ENCODE data around the gene NVL. TPM values are rescaled to one million over a fixed set of nuclear protein-coding genes. Genes with fewer than 3 reads are reported as not detected.
A peak's percentile ranks its signal among the peaks of the same experiment; 100 is the strongest.

NVL gene
- total RNA-seq, 1 donor from 2014 or later = 36.2 TPM

DNA sequence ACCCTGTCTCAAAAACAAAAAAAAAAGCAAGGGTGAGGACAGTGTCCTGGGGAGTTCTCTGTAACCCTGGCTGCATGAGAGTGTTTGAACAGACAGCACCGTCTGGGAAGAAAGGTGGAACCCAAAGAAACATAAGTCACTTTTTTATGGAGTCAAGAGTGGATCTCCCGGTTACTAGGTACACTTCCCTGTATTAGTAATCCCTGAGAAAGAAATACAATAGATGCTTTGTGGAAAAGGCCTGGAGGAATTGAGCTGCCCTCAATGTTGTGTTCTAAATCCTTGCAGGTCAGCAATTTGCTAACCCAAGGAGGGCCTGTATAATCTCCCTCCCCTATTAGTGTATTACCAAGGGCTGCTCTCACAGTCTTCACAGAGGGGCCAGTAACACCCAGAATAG lies 130.3 kb downstream of the NVL start:
- H3K4me2 ChIP-seq (ENCODE audit: low read length) = no peak overlapping the region
- peaks cover 24% of the 10 kb centered on the region for H3K4me1 Mint-ChIP-seq (ENCODE audit: low read depth, unreplicated experiment)
- DNase-seq (ENCODE audit: low read depth) (no peak), FAIRE-seq (no peak)
- H3K4me1 ChIP-seq (ENCODE audit: insufficient read depth, low read length) = peaks cover 18% of the 10 kb centered on the region
- no peak overlapping the region for H3K27ac Mint-ChIP-seq (ENCODE audit: unreplicated experiment)
- H3K4me3 Mint-ChIP-seq (ENCODE audit: unreplicated experiment) = no peak overlapping the region
- no peaks in the 10 kb centered on the region for H3K9me3 Mint-ChIP-seq (ENCODE audit: unreplicated experiment)
- TF ChIP-seq EZH2 (IDR thresholded peaks at IDR 0.05; ENCODE audit: insufficient read depth, low read length) = no peak
- TF ChIP-seq, protein P1, sequence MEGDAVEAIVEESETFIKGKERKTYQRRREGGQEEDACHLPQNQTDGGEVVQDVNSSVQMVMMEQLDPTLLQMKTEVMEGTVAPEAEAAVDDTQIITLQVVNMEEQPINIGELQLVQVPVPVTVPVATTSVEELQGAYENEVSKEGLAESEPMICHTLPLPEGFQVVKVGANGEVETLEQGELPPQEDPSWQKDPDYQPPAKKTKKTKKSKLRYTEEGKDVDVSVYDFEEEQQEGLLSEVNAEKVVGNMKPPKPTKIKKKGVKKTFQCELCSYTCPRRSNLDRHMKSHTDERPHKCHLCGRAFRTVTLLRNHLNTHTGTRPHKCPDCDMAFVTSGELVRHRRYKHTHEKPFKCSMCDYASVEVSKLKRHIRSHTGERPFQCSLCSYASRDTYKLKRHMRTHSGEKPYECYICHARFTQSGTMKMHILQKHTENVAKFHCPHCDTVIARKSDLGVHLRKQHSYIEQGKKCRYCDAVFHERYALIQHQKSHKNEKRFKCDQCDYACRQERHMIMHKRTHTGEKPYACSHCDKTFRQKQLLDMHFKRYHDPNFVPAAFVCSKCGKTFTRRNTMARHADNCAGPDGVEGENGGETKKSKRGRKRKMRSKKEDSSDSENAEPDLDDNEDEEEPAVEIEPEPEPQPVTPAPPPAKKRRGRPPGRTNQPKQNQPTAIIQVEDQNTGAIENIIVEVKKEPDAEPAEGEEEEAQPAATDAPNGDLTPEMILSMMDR (IDR thresholded peaks at IDR 0.05; ENCODE audit: insufficient read depth, low read depth, low read length) = no peak
- no peaks in the 10 kb centered on the region for H4K20me1 ChIP-seq (ENCODE audit: insufficient read depth, low read length)
- H3K9me3 ChIP-seq (ENCODE audit: insufficient read depth, low read depth, low read length) = no peaks in the 10 kb centered on the region
- no peaks in the 10 kb centered on the region for H3K27me3 ChIP-seq (ENCODE audit: insufficient read depth, low read length)
- no peak overlapping the region for H3K4me3 ChIP-seq (ENCODE audit: insufficient read depth, low read depth, low read length)
- no peaks in the 10 kb centered on the region for H3K79me2 ChIP-seq (ENCODE audit: insufficient read depth, low read length)
- H3K36me3 Mint-ChIP-seq (ENCODE audit: low read depth, unreplicated experiment) = peaks cover 5% of the 10 kb centered on the region
- H3K9ac ChIP-seq (ENCODE audit: low read length) = no peak overlapping the region
- H3K27ac ChIP-seq (ENCODE audit: low read depth, low read length) = no peak overlapping the region
- no peak overlapping the region for H2AFZ ChIP-seq (ENCODE audit: low read depth, low read length)
- H3K27me3 Mint-ChIP-seq (ENCODE audit: low read depth, unreplicated experiment) = no peaks in the 10 kb centered on the region
- peaks cover 4% of the 10 kb centered on the region for H3K36me3 ChIP-seq (ENCODE audit: insufficient read depth, low read length)

DNA sequence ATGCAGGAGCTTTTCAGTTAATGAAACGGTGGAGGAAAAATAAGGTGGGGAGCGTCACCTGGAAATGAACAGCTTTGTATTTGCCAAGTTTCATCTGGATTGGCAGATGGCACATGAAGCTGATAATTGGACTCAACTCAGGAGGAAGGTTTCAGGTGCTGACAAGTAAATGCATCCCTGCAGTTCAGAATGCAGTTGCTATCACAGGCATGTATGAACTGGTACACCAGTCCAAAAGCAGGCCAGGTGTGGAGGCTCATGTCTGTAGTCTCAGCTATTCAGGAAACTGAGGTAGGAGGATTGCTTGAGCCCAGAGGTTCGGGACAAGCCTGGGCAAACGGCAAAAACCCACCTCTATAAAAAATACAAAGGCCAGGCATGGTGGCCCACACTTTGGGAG lies 131.4 kb downstream of the NVL start:
- TF ChIP-seq, protein P1 (IDR thresholded peaks at IDR 0.05; ENCODE audit: insufficient read depth, low read depth, low read length) = no peak
- no peak for TF ChIP-seq EZH2 (IDR thresholded peaks at IDR 0.05; ENCODE audit: insufficient read depth, low read length)
- H3K27ac Mint-ChIP-seq (ENCODE audit: unreplicated experiment) = no peak overlapping the region
- Histone ChIP-seq H3K79me2 (ENCODE audit: insufficient read depth, low read length) (no peaks in the 10 kb centered on the region), H3K36me3 (ENCODE audit: insufficient read depth, low read length) (peaks cover 4% of the 10 kb centered on the region), H3K4me2 (ENCODE audit: low read length) (no peak overlapping the region), H4K20me1 (ENCODE audit: insufficient read depth, low read length) (no peaks in the 10 kb centered on the region), H3K4me3 (ENCODE audit: insufficient read depth, low read depth, low read length) (no peak overlapping the region), H3K9me3 (ENCODE audit: insufficient read depth, low read depth, low read length) (no peaks in the 10 kb centered on the region), H3K27ac (ENCODE audit: low read depth, low read length) (no peak overlapping the region), H3K9ac (ENCODE audit: low read length) (no peak overlapping the region), H3K27me3 (ENCODE audit: insufficient read depth, low read length) (no peaks in the 10 kb centered on the region), H3K4me1 (ENCODE audit: insufficient read depth, low read length) (peaks cover 9% of the 10 kb centered on the region), H2AFZ (ENCODE audit: low read depth, low read length) (no peak overlapping the region)
- no peak for DNase-seq (ENCODE audit: low read depth)
- H3K9me3 Mint-ChIP-seq (ENCODE audit: unreplicated experiment) = no peaks in the 10 kb centered on the region
- peaks cover 19% of the 10 kb centered on the region for H3K4me1 Mint-ChIP-seq (ENCODE audit: low read depth, unreplicated experiment)
- no peak for FAIRE-seq
- H3K4me3 Mint-ChIP-seq (ENCODE audit: unreplicated experiment) = peak overlapping the region; percentile 31
- no peaks in the 10 kb centered on the region for H3K27me3 Mint-ChIP-seq (ENCODE audit: low read depth, unreplicated experiment)
- H3K36me3 Mint-ChIP-seq (ENCODE audit: low read depth, unreplicated experiment) = peaks cover 12% of the 10 kb centered on the region

DNA sequence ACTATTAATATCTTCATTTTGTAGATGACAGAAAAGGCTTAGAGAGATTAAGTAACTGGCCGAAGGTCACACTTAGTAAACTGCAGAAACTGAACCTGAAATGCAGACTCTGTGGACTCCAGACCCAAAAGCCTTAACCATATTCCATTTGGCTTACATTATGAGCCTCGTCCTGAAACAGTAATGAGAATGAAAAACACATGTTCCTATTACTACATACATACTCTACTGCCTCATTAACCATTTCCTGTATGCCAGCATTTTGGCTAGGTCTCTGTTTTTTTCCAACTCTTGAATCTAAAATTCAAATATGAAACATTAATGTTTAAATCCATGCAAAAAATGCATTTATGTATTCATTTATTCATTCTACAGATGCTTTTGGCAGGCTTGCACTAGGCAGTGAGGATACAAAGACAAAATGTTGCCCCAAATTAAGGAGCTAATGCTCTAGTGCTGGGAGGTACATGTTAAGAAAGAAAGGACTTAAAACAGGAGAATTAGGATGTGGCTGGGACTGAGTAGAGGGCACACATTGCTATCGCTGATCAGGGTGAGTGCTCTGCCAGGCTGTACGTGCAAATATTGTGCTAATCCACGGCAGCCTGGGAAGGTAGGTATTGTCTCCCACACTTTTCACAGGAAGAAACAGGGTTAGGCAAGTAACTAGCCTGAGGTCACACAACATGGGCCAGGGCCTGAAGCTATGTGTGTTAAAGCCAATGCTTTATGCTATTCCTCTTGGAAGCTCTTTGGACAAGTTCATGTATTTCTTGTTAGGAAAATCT lies 133.0 kb downstream of the NVL start:
- peaks cover 7% of the 10 kb centered on the region for H3K79me2 ChIP-seq (ENCODE audit: insufficient read depth, low read length)
- Mint-ChIP-seq H3K27ac (ENCODE audit: unreplicated experiment) (no peak overlapping the region), H3K27me3 (ENCODE audit: low read depth, unreplicated experiment) (no peaks in the 10 kb centered on the region), H3K36me3 (ENCODE audit: low read depth, unreplicated experiment) (peaks cover 14% of the 10 kb centered on the region), H3K4me1 (ENCODE audit: low read depth, unreplicated experiment) (peaks cover 12% of the 10 kb centered on the region), H3K4me3 (ENCODE audit: unreplicated experiment) (no peak overlapping the region), H3K9me3 (ENCODE audit: unreplicated experiment) (no peaks in the 10 kb centered on the region)
- no peak for DNase-seq (ENCODE audit: low read depth)
- no peaks in the 10 kb centered on the region for H3K27me3 ChIP-seq (ENCODE audit: insufficient read depth, low read length)
- peaks cover 11% of the 10 kb centered on the region for H4K20me1 ChIP-seq (ENCODE audit: insufficient read depth, low read length)
- H3K27ac ChIP-seq (ENCODE audit: low read depth, low read length) = no peak overlapping the region
- peaks cover 12% of the 10 kb centered on the region for H3K36me3 ChIP-seq (ENCODE audit: insufficient read depth, low read length)
- no peak for FAIRE-seq
- H3K4me3 ChIP-seq (ENCODE audit: insufficient read depth, low read depth, low read length) = no peak overlapping the region
- no peak overlapping the region for H2AFZ ChIP-seq (ENCODE audit: low read depth, low read length)
- H3K4me1 ChIP-seq (ENCODE audit: insufficient read depth, low read length) = no peaks in the 10 kb centered on the region
- H3K9me3 ChIP-seq (ENCODE audit: insufficient read depth, low read depth, low read length) = no peaks in the 10 kb centered on the region
- TF ChIP-seq, protein P1 (IDR thresholded peaks at IDR 0.05; ENCODE audit: insufficient read depth, low read depth, low read length) = no peak
- no peak for TF ChIP-seq EZH2 (IDR thresholded peaks at IDR 0.05; ENCODE audit: insufficient read depth, low read length)
- no peak overlapping the region for H3K4me2 ChIP-seq (ENCODE audit: low read length)
- H3K9ac ChIP-seq (ENCODE audit: low read length) = no peak overlapping the region

Measured in astrocyte (in vitro differentiated cells and primary cell).